GM19328 (cell line): Measurements from ENCODE around the gene TNIP2.

Source experiments
- ATAC-seq: cut with Tn5 transposase; IDR thresholded peaks from one replicate; pipeline ENCODE4 v1.9.1; 2021; ENCODE audit warnings: mild to moderate bottlenecking, moderate library complexity; ENCODE audit not compliant: unreplicated experiment

The TNIP2 gene

GRCh38 chr4:2725380-2725779 is 30.8 kb downstream of the TNIP2 start:
- no peak for ATAC-seq

GRCh38 chr4:2723751-2724150 is 32.4 kb downstream of the TNIP2 start:
- no peak for ATAC-seq

GRCh38 chr4:2722033-2722432 is 34.1 kb downstream of the TNIP2 start:
- no peak for ATAC-seq

- ATAC-seq = no peak
Measured at GRCh38 chr4:2721586-2721985, 34.5 kb downstream of the TNIP2 start.

- no peak for ATAC-seq
Measured at GRCh38 chr4:2716236-2716635, 39.9 kb downstream of the TNIP2 start.

GRCh38 chr4:2715426-2715825 is 40.7 kb downstream of the TNIP2 start:
- no peak for ATAC-seq

- no peak for ATAC-seq
Measured at GRCh38 chr4:2714918-2715317, 41.2 kb downstream of the TNIP2 start.

GRCh38 chr4:2714061-2714770 is 41.9 kb downstream of the TNIP2 start:
- no peak for ATAC-seq

GRCh38 chr4:2713337-2713736 is 42.8 kb downstream of the TNIP2 start:
- ATAC-seq = no peak

- ATAC-seq = no peak
Measured at GRCh38 chr4:2712261-2712842, 43.8 kb downstream of the TNIP2 start.

GRCh38 chr4:2702770-2703169 is 53.4 kb downstream of the TNIP2 start:
- ATAC-seq = no peak

GRCh38 chr4:2702361-2702760 is 53.8 kb downstream of the TNIP2 start:
- no peak for ATAC-seq

GRCh38 chr4:2700031-2700430 is 56.1 kb downstream of the TNIP2 start:
- ATAC-seq = no peak

GRCh38 chr4:2699534-2699933 is 56.6 kb downstream of the TNIP2 start:
- ATAC-seq = no peak

GRCh38 chr4:2698951-2699505 is 57.1 kb downstream of the TNIP2 start:
- no peak for ATAC-seq

- ATAC-seq = no peak
Measured at GRCh38 chr4:2698504-2698903, 57.6 kb downstream of the TNIP2 start.

GRCh38 chr4:2697995-2698414 is 58.1 kb downstream of the TNIP2 start:
- ATAC-seq = no peak

GRCh38 chr4:2696423-2696822 is 59.7 kb downstream of the TNIP2 start:
- peak; percentile 92 for ATAC-seq

- ATAC-seq = no peak
Measured at GRCh38 chr4:2695346-2696060, 60.6 kb downstream of the TNIP2 start.

GRCh38 chr4:2694691-2695090 is 61.4 kb downstream of the TNIP2 start:
- ATAC-seq = no peak

- ATAC-seq = no peak
Measured at GRCh38 chr4:2691952-2692435, 64.1 kb downstream of the TNIP2 start.
